AG04449 (cell line): ENCODE data around the gene KCNH6.

Experiments
- CTCF ChIA-PET: fragments of 350-600 bp; formaldehyde crosslinking; extraction: SDS; loops from one replicate; lab custom pipeline; 2021; ENCODE audit warnings: antibody characterized with exemption; lab: Yijun Ruan, JAX
- POLR2A ChIA-PET: fragments of 400-600, 350-600 bp; formaldehyde crosslinking; extraction: SDS; loops from one replicate; lab custom pipeline; 2020; ENCODE audit warnings: antibody characterized with exemption, inconsistent platforms; lab: Yijun Ruan, JAX
- DNase-seq: peaks from one replicate; pipeline ENCODE4 v3.0.0-alpha.2; 2010; ENCODE audit warnings: low read depth, low spot score
- H3K4me3 ChIP-seq: 2 replicates; pipeline ENCODE4 v1.5.1; 2011; ENCODE audit warnings: low read depth, mild to moderate bottlenecking, control low read depth, low read length
- TF ChIP-seq, protein P1 (sequence below): IDR thresholded peaks from one replicate; pipeline ENCODE4 v1.5.1; 2011; ENCODE audit warnings: mild to moderate bottlenecking, moderate library complexity, low read length, control low read depth, inconsistent platforms; ENCODE audit not compliant: insufficient read depth; ENCODE audit errors: missing control alignments

KCNH6 gene

GRCh38 chr17:63578027-63578768 lies 55.0 kb downstream of the KCNH6 start:
- POLR2A ChIA-PET, result no interaction called here
- H3K4me3 ChIP-seq, result no peak overlapping the region
- CTCF ChIA-PET, result interaction anchor here (0.9 to 7.3 kb wide), 3 partner anchors 9 to 171 kb away, joined by 3 to 30 read pairs (median 3); no protein-coding TSS in a partner anchor
- TF ChIP-seq, protein P1, sequence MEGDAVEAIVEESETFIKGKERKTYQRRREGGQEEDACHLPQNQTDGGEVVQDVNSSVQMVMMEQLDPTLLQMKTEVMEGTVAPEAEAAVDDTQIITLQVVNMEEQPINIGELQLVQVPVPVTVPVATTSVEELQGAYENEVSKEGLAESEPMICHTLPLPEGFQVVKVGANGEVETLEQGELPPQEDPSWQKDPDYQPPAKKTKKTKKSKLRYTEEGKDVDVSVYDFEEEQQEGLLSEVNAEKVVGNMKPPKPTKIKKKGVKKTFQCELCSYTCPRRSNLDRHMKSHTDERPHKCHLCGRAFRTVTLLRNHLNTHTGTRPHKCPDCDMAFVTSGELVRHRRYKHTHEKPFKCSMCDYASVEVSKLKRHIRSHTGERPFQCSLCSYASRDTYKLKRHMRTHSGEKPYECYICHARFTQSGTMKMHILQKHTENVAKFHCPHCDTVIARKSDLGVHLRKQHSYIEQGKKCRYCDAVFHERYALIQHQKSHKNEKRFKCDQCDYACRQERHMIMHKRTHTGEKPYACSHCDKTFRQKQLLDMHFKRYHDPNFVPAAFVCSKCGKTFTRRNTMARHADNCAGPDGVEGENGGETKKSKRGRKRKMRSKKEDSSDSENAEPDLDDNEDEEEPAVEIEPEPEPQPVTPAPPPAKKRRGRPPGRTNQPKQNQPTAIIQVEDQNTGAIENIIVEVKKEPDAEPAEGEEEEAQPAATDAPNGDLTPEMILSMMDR, result no peak
- DNase-seq, result no peak

- ChIA-PET POLR2A (no interaction called here), CTCF (interaction anchor here (0.9 to 7.3 kb wide), 3 partner anchors 10 to 171 kb away, joined by 3 to 30 read pairs (median 3); no protein-coding TSS in a partner anchor)
- H3K4me3 ChIP-seq, result no peak overlapping the region
- TF ChIP-seq, protein P1, result no peak
- no peak for DNase-seq
These were observed 55.6 kb downstream of the KCNH6 start for GRCh38 chr17:63578769-63579111.

DNA sequence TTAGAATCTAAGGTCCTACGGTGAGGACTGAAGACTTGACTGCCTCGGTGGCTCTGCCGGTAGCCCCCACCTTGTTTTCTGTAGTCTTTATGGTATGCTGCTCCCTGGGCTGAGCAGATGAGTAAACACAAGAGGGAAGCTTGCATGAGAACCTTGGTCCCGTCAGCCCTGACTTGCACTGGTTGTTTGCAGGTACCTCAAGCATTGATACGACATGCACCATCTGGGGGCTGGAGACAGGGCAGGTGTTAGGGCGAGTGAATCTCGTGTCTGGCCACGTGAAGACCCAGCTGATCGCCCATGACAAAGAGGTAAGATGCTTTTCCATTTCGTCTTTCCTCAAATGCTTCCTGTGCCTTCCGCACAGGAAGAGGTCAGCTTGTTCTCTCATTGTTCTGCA lies 56.5 kb downstream of the KCNH6 start:
- H3K4me3 ChIP-seq, result no peak overlapping the region
- CTCF ChIA-PET, result interaction anchor here (1.3 to 7.3 kb wide), 3 partner anchors 32 to 172 kb away, joined by 3 to 30 read pairs (median 4); no protein-coding TSS in a partner anchor
- TF ChIP-seq, protein P1, result no peak
- no peak for DNase-seq
- POLR2A ChIA-PET, result no interaction called here

- no peak for DNase-seq
- TF ChIP-seq, protein P1, result no peak
- POLR2A ChIA-PET, result no interaction called here
- H3K4me3 ChIP-seq, result no peak overlapping the region
- CTCF ChIA-PET, result no interaction called here
These were observed 64.6 kb downstream of the KCNH6 start for GRCh38 chr17:63587770-63588169.

DNA sequence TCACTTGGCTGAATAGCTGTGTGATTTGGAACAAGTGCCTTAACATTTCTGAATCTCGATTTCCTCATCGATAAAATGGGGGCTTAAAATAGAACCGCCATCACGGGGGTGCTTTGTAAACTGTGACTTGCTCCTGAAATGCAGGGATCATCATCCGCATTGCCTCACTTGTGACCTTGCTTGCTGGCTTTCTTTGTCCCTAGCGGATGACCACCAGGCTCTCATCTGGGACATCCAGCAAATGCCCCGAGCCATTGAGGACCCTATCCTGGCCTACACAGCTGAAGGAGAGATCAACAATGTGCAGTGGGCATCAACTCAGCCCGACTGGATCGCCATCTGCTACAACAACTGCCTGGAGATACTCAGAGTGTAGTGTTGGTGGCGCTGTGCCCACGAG lies 65.6 kb downstream of the KCNH6 start:
- POLR2A ChIA-PET, result no interaction called here
- TF ChIP-seq, protein P1, result no peak
- CTCF ChIA-PET, result interaction anchor here (1.1 kb wide), 1 partner anchor 182 kb away, joined by 3 read pairs; no protein-coding TSS in a partner anchor
- no peak for DNase-seq
- H3K4me3 ChIP-seq, result no peak overlapping the region

DNA sequence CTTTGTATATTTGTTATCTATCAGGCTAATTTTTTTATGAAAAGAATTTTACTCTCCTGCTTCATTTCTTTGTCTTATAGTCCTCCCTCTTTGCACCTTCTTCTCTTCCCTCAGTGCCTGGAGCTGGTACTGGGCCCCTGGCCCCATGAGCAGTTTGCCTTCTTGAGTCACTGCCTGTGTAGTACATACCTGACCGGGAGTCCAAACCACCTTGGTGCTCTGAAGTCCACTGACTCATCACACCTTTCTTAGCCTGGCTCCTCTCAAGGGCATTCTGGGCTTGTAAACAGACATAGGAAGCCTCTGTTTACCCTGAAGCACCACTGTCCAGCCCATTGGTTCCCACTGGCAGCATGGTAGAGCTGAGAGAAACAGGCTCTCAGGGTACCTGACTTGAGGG lies 66.5 kb downstream of the KCNH6 start:
- H3K4me3 ChIP-seq, result no peak overlapping the region
- ChIA-PET CTCF (interaction anchor here (1.1 to 2.9 kb wide), 3 partner anchors 10 to 183 kb away, joined by 3 to 16 read pairs (median 9); partner anchors contain the start of gene TACO1), POLR2A (no interaction called here)
- no peak for DNase-seq
- TF ChIP-seq, protein P1, result no peak
